GM12874 (cell line): ENCODE measurements around the gene NPPB.

Source experiments
- CTCF ChIP-seq: IDR thresholded peaks from 2 replicates; pipeline ENCODE4 v1.5.1; 2011; ENCODE audit warnings: low read depth, mild to moderate bottlenecking, control low read depth, low read length, moderate library complexity; ENCODE audit not compliant: insufficient read depth

Gene NPPB

GRCh38 chr1:11878081-11878890, 19.5 kb upstream of the NPPB start:
- no peak for TF ChIP-seq CTCF

GRCh38 chr1:11877074-11877473, 18.3 kb upstream of the NPPB start:
- TF ChIP-seq CTCF: no peak

GRCh38 chr1:11875094-11875493, 16.3 kb upstream of the NPPB start:
- TF ChIP-seq CTCF: 0 out of 2 replicates have a peak, but pooled peaks have one; percentile 10

- no peak for TF ChIP-seq CTCF
Observed at GRCh38 chr1:11874624-11875023, 15.9 kb upstream of the NPPB start.

- no peak for TF ChIP-seq CTCF
Observed at GRCh38 chr1:11874258-11874562, 15.5 kb upstream of the NPPB start.

- no peak for TF ChIP-seq CTCF
Observed at GRCh38 chr1:11873395-11874257, 14.9 kb upstream of the NPPB start.

- TF ChIP-seq CTCF: no peak
Observed at GRCh38 chr1:11872545-11872944, 13.8 kb upstream of the NPPB start.
